ENCODE data around the gene ABLIM2.
A peak's percentile ranks its signal among the peaks of the same experiment; 100 is the strongest.

The ABLIM2 gene

GRCh38 chr4:8194306-8195242 lies 36.0 kb upstream of the ABLIM2 start:
- H3K27me3 ChIP-seq (ENCODE audit: insufficient read depth, poor library complexity, severe bottlenecking), result no peaks in the 10 kb centered on the region
- TF ChIP-seq GABPA (IDR thresholded peaks at IDR 0.05; ENCODE audit: low read depth) (no peak), SPI1 (IDR thresholded peaks at IDR 0.05; ENCODE audit: borderline replicate concordance, low read depth) (no peak), POLR2AphosphoS5 (IDR thresholded peaks at IDR 0.05; ENCODE audit: low read depth) (no peak)
- TF ChIP-seq, protein P1, sequence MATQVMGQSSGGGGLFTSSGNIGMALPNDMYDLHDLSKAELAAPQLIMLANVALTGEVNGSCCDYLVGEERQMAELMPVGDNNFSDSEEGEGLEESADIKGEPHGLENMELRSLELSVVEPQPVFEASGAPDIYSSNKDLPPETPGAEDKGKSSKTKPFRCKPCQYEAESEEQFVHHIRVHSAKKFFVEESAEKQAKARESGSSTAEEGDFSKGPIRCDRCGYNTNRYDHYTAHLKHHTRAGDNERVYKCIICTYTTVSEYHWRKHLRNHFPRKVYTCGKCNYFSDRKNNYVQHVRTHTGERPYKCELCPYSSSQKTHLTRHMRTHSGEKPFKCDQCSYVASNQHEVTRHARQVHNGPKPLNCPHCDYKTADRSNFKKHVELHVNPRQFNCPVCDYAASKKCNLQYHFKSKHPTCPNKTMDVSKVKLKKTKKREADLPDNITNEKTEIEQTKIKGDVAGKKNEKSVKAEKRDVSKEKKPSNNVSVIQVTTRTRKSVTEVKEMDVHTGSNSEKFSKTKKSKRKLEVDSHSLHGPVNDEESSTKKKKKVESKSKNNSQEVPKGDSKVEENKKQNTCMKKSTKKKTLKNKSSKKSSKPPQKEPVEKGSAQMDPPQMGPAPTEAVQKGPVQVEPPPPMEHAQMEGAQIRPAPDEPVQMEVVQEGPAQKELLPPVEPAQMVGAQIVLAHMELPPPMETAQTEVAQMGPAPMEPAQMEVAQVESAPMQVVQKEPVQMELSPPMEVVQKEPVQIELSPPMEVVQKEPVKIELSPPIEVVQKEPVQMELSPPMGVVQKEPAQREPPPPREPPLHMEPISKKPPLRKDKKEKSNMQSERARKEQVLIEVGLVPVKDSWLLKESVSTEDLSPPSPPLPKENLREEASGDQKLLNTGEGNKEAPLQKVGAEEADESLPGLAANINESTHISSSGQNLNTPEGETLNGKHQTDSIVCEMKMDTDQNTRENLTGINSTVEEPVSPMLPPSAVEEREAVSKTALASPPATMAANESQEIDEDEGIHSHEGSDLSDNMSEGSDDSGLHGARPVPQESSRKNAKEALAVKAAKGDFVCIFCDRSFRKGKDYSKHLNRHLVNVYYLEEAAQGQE (IDR thresholded peaks at IDR 0.05; ENCODE audit: insufficient replicate concordance, low read depth), result no peak
- TF ChIP-seq, protein P2, sequence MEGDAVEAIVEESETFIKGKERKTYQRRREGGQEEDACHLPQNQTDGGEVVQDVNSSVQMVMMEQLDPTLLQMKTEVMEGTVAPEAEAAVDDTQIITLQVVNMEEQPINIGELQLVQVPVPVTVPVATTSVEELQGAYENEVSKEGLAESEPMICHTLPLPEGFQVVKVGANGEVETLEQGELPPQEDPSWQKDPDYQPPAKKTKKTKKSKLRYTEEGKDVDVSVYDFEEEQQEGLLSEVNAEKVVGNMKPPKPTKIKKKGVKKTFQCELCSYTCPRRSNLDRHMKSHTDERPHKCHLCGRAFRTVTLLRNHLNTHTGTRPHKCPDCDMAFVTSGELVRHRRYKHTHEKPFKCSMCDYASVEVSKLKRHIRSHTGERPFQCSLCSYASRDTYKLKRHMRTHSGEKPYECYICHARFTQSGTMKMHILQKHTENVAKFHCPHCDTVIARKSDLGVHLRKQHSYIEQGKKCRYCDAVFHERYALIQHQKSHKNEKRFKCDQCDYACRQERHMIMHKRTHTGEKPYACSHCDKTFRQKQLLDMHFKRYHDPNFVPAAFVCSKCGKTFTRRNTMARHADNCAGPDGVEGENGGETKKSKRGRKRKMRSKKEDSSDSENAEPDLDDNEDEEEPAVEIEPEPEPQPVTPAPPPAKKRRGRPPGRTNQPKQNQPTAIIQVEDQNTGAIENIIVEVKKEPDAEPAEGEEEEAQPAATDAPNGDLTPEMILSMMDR (IDR thresholded peaks at IDR 0.05; ENCODE audit: insufficient read depth, low read length), result no peak
- no peak overlapping the region for H3K4me3 ChIP-seq (replicated peaks; ENCODE audit: insufficient read depth, low read length)
- no peak overlapping the region for H3K27ac ChIP-seq (replicated peaks)
- DNase-seq (ENCODE audit: low read depth in 1 of 2, low spot score in 1 of 2), result no peak

GRCh38 chr4:8192748-8193738 lies 34.4 kb upstream of the ABLIM2 start:
- peak in 1 of 2 experiments; percentile 34 for DNase-seq (ENCODE audit: low read depth in 1 of 2, low spot score in 1 of 2)
- H3K27ac ChIP-seq (replicated peaks), result no peak overlapping the region
- TF ChIP-seq, protein P2 (IDR thresholded peaks at IDR 0.05; ENCODE audit: insufficient read depth, low read length), result no peak
- TF ChIP-seq POLR2AphosphoS5 (IDR thresholded peaks at IDR 0.05; ENCODE audit: low read depth), result no peak
- TF ChIP-seq, protein P1 (IDR thresholded peaks at IDR 0.05; ENCODE audit: insufficient replicate concordance, low read depth), result no peak
- H3K27me3 ChIP-seq (ENCODE audit: insufficient read depth, poor library complexity, severe bottlenecking), result no peaks in the 10 kb centered on the region
- no peak overlapping the region for H3K4me3 ChIP-seq (replicated peaks; ENCODE audit: insufficient read depth, low read length)

DNA sequence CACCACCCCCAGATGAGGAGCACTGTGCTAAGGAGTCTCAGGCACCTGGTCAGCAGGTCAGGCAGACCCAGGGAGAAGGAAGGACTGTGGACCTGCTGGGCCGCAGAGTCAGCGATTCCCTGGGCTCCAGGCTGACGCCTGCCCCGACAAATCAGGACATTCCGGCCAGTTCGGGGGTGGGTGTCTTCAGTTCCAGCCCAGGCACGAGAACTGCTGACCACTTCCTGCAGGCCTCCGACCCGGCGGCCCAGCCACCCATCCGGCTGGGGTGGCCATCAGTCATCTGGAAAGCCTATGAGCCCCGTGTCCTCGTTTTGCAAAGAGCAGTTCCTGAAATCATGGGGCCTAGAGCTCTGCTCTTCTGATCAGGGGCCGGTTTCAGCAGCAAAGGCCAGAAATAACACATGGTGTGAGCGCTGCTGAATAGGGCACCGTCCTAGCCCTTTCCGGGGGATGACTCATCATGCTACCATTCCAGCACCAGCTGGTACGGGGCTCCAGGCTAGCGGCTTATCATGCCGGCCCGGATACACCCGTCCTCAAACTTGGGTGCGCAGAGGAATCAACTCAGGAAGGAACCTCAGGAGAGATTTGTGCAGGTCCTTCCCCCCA lies 32.6 kb upstream of the ABLIM2 start:
- Histone ChIP-seq H3K27me3 (ENCODE audit: insufficient read depth, poor library complexity, severe bottlenecking) (no peaks in the 10 kb centered on the region), H3K27ac (replicated peaks) (no peak overlapping the region), H3K4me3 (replicated peaks; ENCODE audit: insufficient read depth, low read length) (no peak overlapping the region)
- DNase-seq (ENCODE audit: low read depth in 1 of 2, low spot score in 1 of 2), result no peak
- no peak for TF ChIP-seq POLR2AphosphoS5 (IDR thresholded peaks at IDR 0.05; ENCODE audit: low read depth)
